Endometrial microvascular endothelial cells (primary cell): ENCODE results near the gene SRP72. TPM values are rescaled to one million over a fixed set of nuclear protein-coding genes. Genes with fewer than 3 reads are reported as not detected.
"Not testable (repeated sequence)": the region's sequence is repeated elsewhere in the genome, so short reads cannot be mapped to it uniquely, and the experiment has no call there.

Experiments
- in situ Hi-C: cut with HindIII; loops from 2 replicates; pipeline ENCODE4 v1.10.0; 2017; ENCODE audit warnings: low sequenced_read_pairs, low pct_unique_long_range_greater_than_20kb; ENCODE audit errors: inconsistent ontology term
- total RNA-seq: library from RNA; depleted of rRNA; stranded (reverse); fragments of >200 nt; gene quantifications from one replicate; pipeline ENCODE4 v1.2.3, GENCODE V29; 2015; ENCODE audit errors: inconsistent ontology term

Gene SRP72
- 74.3 TPM for total RNA-seq

- in situ Hi-C loops = no loop called here
These were observed at the start of gene SRP72 for GRCh38 chr4:56467284-56468096. SRP72 (plus strand) TSS chr4:56467617; CDS start chr4:56467636, 19 bp downstream.

DNA sequence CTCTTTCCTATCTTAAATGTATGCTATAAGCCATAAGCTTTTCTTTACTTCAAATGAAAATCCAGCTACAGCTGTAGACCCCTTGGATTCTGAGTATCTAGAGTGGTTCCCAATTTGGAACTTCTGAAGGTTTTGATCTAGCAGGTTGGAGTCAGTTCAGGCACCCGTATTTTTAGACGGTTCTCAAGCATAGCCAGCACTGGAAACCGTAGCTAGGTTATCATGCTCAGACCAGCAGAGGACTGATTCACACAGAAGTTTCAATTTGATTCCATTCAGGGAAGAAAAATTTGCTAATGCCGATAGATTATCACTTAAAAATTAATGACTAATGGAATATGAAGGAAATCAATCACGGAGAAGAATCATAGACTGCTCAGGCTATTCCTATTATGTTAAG, 43.2 kb upstream of the SRP72 start:
- in situ Hi-C loops = no loop called here

GRCh38 chr4:56424697-56425514, 42.5 kb upstream of the SRP72 start:
- in situ Hi-C loops = no loop called here

DNA sequence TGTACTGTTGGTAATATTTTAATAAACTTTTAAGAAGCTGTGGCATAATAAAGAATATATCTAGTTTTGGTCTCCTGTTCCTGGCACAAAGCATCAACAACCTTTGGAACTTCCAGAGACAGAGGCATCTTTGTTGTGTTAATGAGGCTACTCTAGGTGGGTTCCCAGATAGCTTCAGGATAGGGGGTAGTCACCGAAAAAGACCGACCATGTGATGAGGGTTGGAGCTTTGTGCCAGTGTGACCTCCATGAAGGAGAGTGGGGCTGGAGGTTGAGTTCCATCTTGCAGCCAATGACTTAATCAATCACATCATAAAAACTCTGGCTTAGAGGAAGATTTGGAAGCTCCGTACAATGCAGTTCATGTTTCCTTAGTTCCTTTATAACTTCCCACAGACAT, 41.9 kb upstream of the SRP72 start:
- in situ Hi-C loops = no loop called here

DNA sequence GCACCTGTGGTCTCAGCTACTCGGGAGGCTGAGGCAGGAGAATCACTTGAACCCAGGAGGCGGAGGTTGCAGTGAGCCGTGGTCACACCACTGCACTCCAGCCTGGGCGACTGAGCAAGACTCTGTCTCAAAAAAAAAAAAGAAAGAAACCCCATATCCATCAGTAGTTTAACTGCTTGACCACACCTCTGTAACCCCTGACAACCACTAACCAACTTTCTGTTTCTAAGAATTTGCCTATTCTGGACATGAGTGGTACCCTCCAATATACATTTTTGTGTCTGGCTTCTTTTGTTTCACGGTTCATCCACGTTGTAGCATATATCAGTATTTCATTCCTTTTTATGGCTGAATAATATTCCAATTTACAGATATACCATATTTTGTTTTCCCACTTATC, 41.1 kb upstream of the SRP72 start:
- in situ Hi-C loops = no loop called here

DNA sequence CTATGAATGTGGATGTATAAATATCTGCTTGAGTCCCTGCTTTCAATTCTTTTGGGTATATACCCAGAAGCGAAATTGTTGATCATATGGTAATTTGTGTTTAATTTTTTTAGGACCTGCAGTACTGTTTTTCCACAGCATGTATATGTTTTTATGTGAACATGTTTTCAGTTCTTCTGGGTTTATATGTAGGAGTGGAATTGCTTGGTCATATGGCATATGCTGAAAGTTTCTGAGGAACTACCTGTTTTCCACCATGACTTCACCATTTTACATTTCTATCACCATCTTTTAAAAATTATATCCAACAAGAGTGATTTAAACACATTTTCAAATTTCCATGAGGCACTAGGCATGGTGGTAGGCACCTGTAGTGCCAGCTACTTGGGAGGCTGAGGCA, 40.2 kb upstream of the SRP72 start:
- in situ Hi-C loops = no loop called here

DNA sequence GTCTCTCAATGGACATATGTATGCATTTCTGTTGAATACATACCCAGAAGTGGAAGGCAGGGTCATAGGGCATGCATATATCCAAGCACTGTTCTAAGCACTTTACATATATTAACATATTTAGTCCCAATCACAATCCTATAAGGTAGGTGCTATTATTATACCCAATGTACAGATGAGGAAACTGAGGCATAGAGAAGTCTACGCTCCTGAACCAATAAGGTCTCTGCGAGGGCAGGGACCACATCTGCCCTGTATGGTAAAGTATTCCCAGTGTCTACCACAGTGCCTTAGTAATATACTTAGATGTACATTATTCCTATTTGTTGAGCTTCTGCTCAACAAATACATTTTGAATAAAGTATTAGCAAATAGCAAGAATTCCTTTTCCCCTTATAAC, 37.2 kb upstream of the SRP72 start:
- in situ Hi-C loops = no loop called here

GRCh38 chr4:56433280-56433679, 34.1 kb upstream of the SRP72 start:
- in situ Hi-C loops = no loop called here

- in situ Hi-C loops = no loop called here
These were observed 32.7 kb upstream of the SRP72 start for GRCh38 chr4:56434599-56435139.

DNA sequence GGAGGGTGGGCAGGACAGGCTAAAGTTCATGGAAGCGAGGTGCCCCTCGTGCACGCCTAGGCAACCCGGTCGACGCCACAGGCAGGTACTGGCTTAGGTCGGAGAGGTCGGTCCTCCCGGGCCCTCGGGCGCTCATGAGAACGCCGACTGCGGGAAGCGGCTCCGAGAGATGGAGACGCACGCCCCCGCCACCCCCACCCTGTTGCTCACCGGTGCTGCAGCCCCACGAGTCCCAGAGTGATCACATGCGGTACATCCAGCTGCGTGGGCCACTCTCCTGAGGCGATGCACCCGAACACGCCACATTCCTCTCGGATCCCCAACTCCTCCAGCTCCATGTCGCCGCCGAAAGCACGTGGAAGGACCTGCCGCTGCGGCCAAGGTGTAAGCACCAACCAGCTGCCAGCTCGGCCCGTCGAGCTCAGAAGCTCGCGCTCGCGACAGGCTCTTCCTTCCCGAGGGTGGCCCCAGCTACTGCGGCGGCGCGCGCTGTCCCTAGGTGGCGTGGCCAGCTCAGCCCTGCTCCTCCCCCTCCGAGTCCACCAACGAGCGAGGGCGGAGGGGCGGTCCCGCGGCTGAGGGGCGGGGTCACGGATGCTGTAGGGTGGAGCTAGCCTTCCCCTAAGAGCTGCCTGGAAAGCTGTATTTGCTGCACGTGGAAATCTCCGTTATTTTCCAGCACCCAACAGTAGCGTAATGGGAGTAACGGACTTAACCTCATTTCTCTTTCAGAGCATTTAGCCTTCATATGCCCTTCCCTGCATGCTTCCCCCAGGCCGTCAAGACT, 32.1 kb upstream of the SRP72 start, which contains the start of gene PPAT:
Gene PPAT (minus strand): TSS at position 476 of the 787 bp plus-strand sequence. CDS start 138 bp downstream, at position 338.
- in situ Hi-C loops = no loop called here

- in situ Hi-C loops = no loop called here
These were observed 28.7 kb upstream of the SRP72 start for GRCh38 chr4:56438766-56439165.

GRCh38 chr4:56440983-56441382, 26.4 kb upstream of the SRP72 start:
- in situ Hi-C loops = no loop called here

DNA sequence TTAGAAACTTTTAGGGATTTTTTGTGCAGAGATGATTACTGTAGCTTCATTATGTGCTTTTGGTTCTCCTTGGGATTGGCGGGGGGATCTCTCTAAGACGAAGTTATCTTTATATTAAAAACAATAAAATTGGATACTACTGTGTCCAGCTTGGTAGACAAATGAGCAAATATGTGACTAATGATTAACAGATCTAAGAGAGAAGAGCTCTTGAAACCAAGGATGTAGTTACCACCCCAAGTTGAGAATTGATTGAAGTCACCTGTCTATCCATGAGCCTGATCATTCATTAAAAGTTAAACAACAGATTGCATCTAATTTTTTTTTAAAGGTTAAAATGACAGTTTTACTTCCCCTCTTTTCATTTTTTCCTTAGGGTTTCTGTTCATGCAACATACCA, 22.7 kb upstream of the SRP72 start:
- in situ Hi-C loops = no loop called here

- in situ Hi-C loops = no loop called here
These were observed 21.7 kb upstream of the SRP72 start for GRCh38 chr4:56445699-56446098.

DNA sequence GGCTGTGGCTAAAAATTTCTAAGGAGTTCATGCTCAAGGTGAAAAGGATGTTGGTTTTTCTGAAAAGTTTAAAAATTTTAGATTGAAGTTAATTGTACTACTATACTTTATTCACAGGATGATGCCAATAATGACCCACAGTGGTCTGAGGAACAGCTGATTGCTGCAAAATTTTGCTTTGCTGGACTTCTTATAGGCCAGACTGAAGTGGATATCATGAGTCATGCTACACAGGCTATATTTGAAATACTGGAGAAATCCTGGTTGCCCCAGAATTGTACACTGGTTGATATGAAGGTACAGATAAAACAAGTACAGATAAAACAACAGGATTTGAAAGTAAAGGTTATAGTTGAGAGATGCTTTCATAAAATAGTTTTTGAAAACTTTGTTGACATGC, 19.1 kb upstream of the SRP72 start:
- in situ Hi-C loops = no loop called here

DNA sequence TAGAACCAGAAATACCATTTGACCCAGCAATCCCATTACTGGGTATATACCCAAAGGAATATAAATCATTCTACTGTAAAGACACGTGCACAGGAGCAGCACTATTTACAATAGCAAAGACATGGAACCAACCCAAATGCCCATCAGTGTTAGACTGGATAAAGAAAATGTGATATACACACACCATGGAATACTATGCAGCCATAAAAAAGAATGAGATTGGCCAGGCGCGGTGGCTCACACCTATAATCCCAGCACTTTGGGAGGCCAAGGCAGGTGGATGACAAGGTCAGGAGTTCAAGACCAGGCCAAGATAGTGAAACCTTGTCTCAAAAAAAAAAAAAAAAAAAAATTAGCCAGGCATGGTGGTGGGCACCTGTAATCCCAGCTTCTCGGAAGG, 17.9 kb upstream of the SRP72 start:
- in situ Hi-C loops = not testable (repeated sequence)

- in situ Hi-C loops = no loop called here
These were observed 17.1 kb upstream of the SRP72 start for GRCh38 chr4:56450342-56450741.

GRCh38 chr4:56460085-56460484, 7.3 kb upstream of the SRP72 start:
- in situ Hi-C loops = no loop called here

- in situ Hi-C loops = no loop called here
These were observed 5.3 kb upstream of the SRP72 start for GRCh38 chr4:56462157-56462556.
